ENCODE data around the gene OR52B4.
"Not testable (repeated sequence)": the region's sequence is repeated elsewhere in the genome, so short reads cannot be mapped to it uniquely, and the experiment has no call there.

The OR52B4 gene

GRCh38 chr11:4368286-4368685 lies at the start of gene OR52B4:
OR52B4 (minus strand) TSS chr11:4368386; CDS start chr11:4368295, 91 bp downstream.
- DNase-seq (ENCODE audit: low spot score), result no peak

GRCh38 chr11:4416816-4417215 lies 48.6 kb upstream of the OR52B4 start:
- no peak for DNase-seq (ENCODE audit: low spot score)

- no peak for DNase-seq (ENCODE audit: low spot score)
These were observed 48.1 kb upstream of the OR52B4 start for GRCh38 chr11:4416306-4416705.

- DNase-seq (ENCODE audit: low spot score), result not testable (repeated sequence)
These were observed 38.0 kb upstream of the OR52B4 start for GRCh38 chr11:4406206-4406605.

- no peak for DNase-seq (ENCODE audit: low spot score)
These were observed 25.7 kb upstream of the OR52B4 start for GRCh38 chr11:4393858-4394223.

- DNase-seq (ENCODE audit: low spot score), result peak; percentile 85
These were observed 25.1 kb upstream of the OR52B4 start, which contains the start of gene TRIM21 for GRCh38 chr11:4393209-4393857. TRIM21 (minus strand) TSS chr11:4393702; CDS start chr11:4390409, 3,293 bp downstream.

- no peak for DNase-seq (ENCODE audit: low spot score)
These were observed 20.0 kb upstream of the OR52B4 start for GRCh38 chr11:4388221-4388620.

- DNase-seq (ENCODE audit: low spot score), result no peak
These were observed 18.0 kb upstream of the OR52B4 start for GRCh38 chr11:4385978-4386740.

GRCh38 chr11:4381901-4382300 lies 13.7 kb upstream of the OR52B4 start:
- no peak for DNase-seq (ENCODE audit: low spot score)

GRCh38 chr11:4375431-4376140 lies 7.4 kb upstream of the OR52B4 start:
- DNase-seq (ENCODE audit: low spot score), result no peak

- DNase-seq (ENCODE audit: low spot score), result no peak
These were observed 2.0 kb upstream of the OR52B4 start for GRCh38 chr11:4370166-4370565.

- DNase-seq (ENCODE audit: low spot score), result not testable (repeated sequence)
These were observed 20.0 kb downstream of the OR52B4 start for GRCh38 chr11:4348142-4348541.

- not testable (repeated sequence) for DNase-seq (ENCODE audit: low spot score)
These were observed 22.8 kb downstream of the OR52B4 start for GRCh38 chr11:4345366-4345765.

- DNase-seq (ENCODE audit: low spot score), result not testable (repeated sequence)
These were observed 33.8 kb downstream of the OR52B4 start for GRCh38 chr11:4334356-4334755.

Data from left forelimb (tissue), 1 donor.